Measurements from ENCODE around the gene PTGS1. TPM values are rescaled to one million over a fixed set of nuclear protein-coding genes. Genes with fewer than 3 reads are reported as not detected.

The PTGS1 gene
- total and polyA plus RNA-seq, 2 of the 8 experiments (the other 6 are each of a cell fraction or from before 2014, with no cell fraction given) = 1.1 to 1.9 TPM

GRCh38 chr9:122348288-122348777 is 22.5 kb upstream of the PTGS1 start:
- ChIA-PET CTCF (ENCODE audit: partially characterized antibody) (interaction anchor here (1.0 to 25.6 kb wide), 8 partner anchors 9 to 252 kb away, joined by 3 to 544 read pairs (median 6); no protein-coding TSS in a partner anchor), POLR2A (ENCODE audit: partially characterized antibody) (interaction anchor here (2.2 kb wide), 1 partner anchor 250 kb away, joined by 5 read pairs; no protein-coding TSS in a partner anchor)
- H3K79me1 ChIP-seq (ENCODE audit: low read depth, low read length) = no peaks in the 10 kb centered on the region
- peaks cover 0 to 17% (median 9%) of the 10 kb centered on the region in 4 experiments; a peak in 6 of 7 replicates for H3K27me3 ChIP-seq (replicated peaks in 1 of 4; ENCODE audit: control insufficient read depth in 3 of 4, extremely low read depth in 1 of 4, insufficient read depth in 3 of 4, low read length in 3 of 4)
- H3K4ac ChIP-seq (replicated peaks; ENCODE audit: insufficient read length, low read depth, low read length) = no peak overlapping the region
- peaks cover 6% of the 10 kb centered on the region for H3K23me2 ChIP-seq (ENCODE audit: low read depth, low read length)
- no peak overlapping the region for H3K4me2 ChIP-seq (ENCODE audit: insufficient read depth in 1 of 2, low read depth in 2 of 2, low read length in 2 of 2)
- no peak for DNase-seq (ENCODE audit: low read depth in 1 of 2, low spot score in 2 of 2)
- H4K20me1 ChIP-seq (replicated peaks in 1 of 2; ENCODE audit: control insufficient read depth in 1 of 2, insufficient read depth in 2 of 2, low read length in 2 of 2) = peaks cover 0 to 2% of the 10 kb centered on the region in 2 experiments
- H2BK120ac ChIP-seq (replicated peaks; ENCODE audit: low read depth, low read length) = no peak overlapping the region
- H2AFZ ChIP-seq (ENCODE audit: low read length) = no peak overlapping the region
- no peak overlapping the region for H2BK5ac ChIP-seq (ENCODE audit: low read depth, low read length)
- 62% methylated on average over 12 of the region's 12 CpGs; no CpG with 5 or more reads in 1 of the 2 experiments for WGBS, 2 experiments (ENCODE audit: extremely low coverage in 1 of 2, insufficient coverage in 1 of 2, insufficient read length in 1 of 2, insufficient replicate concordance in 2 of 2, low coverage in 1 of 2, low lambda C conversion rate in 2 of 2, missing lambda C conversion rate in 1 of 2)
- H3K4me1 ChIP-seq (replicated peaks in 1 of 4; ENCODE audit: control insufficient read depth in 3 of 4, insufficient read depth in 4 of 4, low read length in 3 of 4) = peaks cover 0 to 9% (median 5%) of the 10 kb centered on the region in 4 experiments; a peak in 5 of 7 replicates
- peak overlapping the region; percentile 19; the same call in 1 of the 2 replicates for H2BK15ac ChIP-seq (ENCODE audit: low read length)
- no peak overlapping the region for H3K23ac ChIP-seq (ENCODE audit: insufficient read length)
- 0 out of 4 replicates have a peak, but pooled peaks cover 0 to 3% of the 10 kb centered on the region in 2 experiments for H3K9me3 ChIP-seq (ENCODE audit: insufficient read depth in 2 of 2, low read depth in 1 of 2, low read length in 1 of 2)
- H2AK5ac ChIP-seq (ENCODE audit: low read depth, low read length) = no peak overlapping the region
- no peak overlapping the region for H4K5ac ChIP-seq (ENCODE audit: insufficient read length, low read depth, low read length)
- H2BK12ac ChIP-seq (ENCODE audit: low read depth, low read length) = no peak overlapping the region
- no peak overlapping the region for H3K14ac ChIP-seq (ENCODE audit: insufficient read length)
- no peak overlapping the region for H4K8ac ChIP-seq (ENCODE audit: extremely low read depth, insufficient read depth, low read length)
- no peak overlapping the region for H3K56ac ChIP-seq (replicated peaks; ENCODE audit: insufficient read length, low read depth, low read length)
- no peak overlapping the region for H3K27ac ChIP-seq (ENCODE audit: low read depth, low read length)
- H3K18ac ChIP-seq (ENCODE audit: extremely low read depth, low read length) = no peak overlapping the region
- H4K91ac ChIP-seq (replicated peaks; ENCODE audit: insufficient read length, low read length) = no peak overlapping the region
- H3K36me3 ChIP-seq (ENCODE audit: control insufficient read depth in 2 of 4, insufficient read depth in 4 of 4, low read length in 3 of 4) = no peaks in the 10 kb centered on the region
- H2BK20ac ChIP-seq (ENCODE audit: low read length) = no peak overlapping the region; the same call in 1 of the 2 replicates
- no peaks in the 10 kb centered on the region for H3K79me2 ChIP-seq (ENCODE audit: control insufficient read depth in 1 of 2, insufficient read depth in 2 of 2, low read length in 2 of 2)
- H3K9ac ChIP-seq (replicated peaks in 1 of 4; ENCODE audit: extremely low read depth in 1 of 4, low read depth in 3 of 4, low read length in 3 of 4) = no peak overlapping the region
- no peak overlapping the region for H3K4me3 ChIP-seq (ENCODE audit: extremely low read depth in 1 of 4, insufficient read depth in 2 of 4, low read depth in 3 of 4, low read length in 4 of 4)
- FAIRE-seq = no peak
- TF ChIP-seq TBP (IDR thresholded peaks at IDR 0.05; ENCODE audit: low read depth, low read length) (no peak), CBX5 (IDR thresholded peaks at IDR 0.05; ENCODE audit: low read depth, low read length) (no peak), JUN (IDR thresholded peaks at IDR 0.05; ENCODE audit: low read depth, low read length) (no peak), SIN3A (conservative IDR thresholded peaks at IDR 0.05 in 1 of 2, IDR thresholded peaks at IDR 0.05 in 1 of 2; ENCODE audit: low read depth in 1 of 2, low read length in 2 of 2) (no peak), SUZ12 (IDR thresholded peaks at IDR 0.05; ENCODE audit: low read length) (no peak), HDAC2 (IDR thresholded peaks at IDR 0.05; ENCODE audit: borderline replicate concordance in 1 of 2, low read depth in 2 of 2, low read length in 2 of 2) (no peak), POLR2AphosphoS5 (IDR thresholded peaks at IDR 0.05; ENCODE audit: low read depth, low read length) (no peak), SP1 (IDR thresholded peaks at IDR 0.05; ENCODE audit: low read depth, low read length) (no peak), CHD1 (IDR thresholded peaks at IDR 0.05; ENCODE audit: low read depth, low read length) (no peak), ASH2L (IDR thresholded peaks at IDR 0.05; ENCODE audit: low read length) (no peak), E2F6 (IDR thresholded peaks at IDR 0.05) (no peak), SIRT6 (IDR thresholded peaks at IDR 0.05; ENCODE audit: low read length) (no peak), EP300 (IDR thresholded peaks at IDR 0.05; ENCODE audit: borderline replicate concordance in 1 of 2, low read depth in 2 of 2, low read length in 2 of 2) (no peak)

Data from H1 (cell line).